ENCODE results near the gene PELI3.
A peak's percentile ranks its signal among the peaks of the same experiment; 100 is the strongest.

PELI3 gene

GRCh38 chr11:66476841-66477251, 10.1 kb downstream of the PELI3 start:
- H4K20me1 ChIP-seq (ENCODE audit: insufficient read depth, low read length) = no peaks in the 10 kb centered on the region
- H3K27me3 ChIP-seq (ENCODE audit: insufficient read depth, low read length) = no peaks in the 10 kb centered on the region
- no peaks in the 10 kb centered on the region for H3K9me3 ChIP-seq (ENCODE audit: low read length)
- H3K79me2 ChIP-seq (ENCODE audit: insufficient read depth, low read length) = no peaks in the 10 kb centered on the region
- no peaks in the 10 kb centered on the region for H3K36me3 ChIP-seq (ENCODE audit: insufficient read depth, low read length)
- no peak overlapping the region for H3K9ac ChIP-seq (ENCODE audit: low read length)
- H3F3A ChIP-seq (ENCODE audit: insufficient read depth, low read length) = no peaks in the 10 kb centered on the region
- no peak overlapping the region for H2AFZ ChIP-seq (ENCODE audit: low read length)
- peaks cover 17% of the 10 kb centered on the region for H3K4me1 ChIP-seq (ENCODE audit: insufficient read depth, low read length, severe bottlenecking)
- TF ChIP-seq EZH2 (IDR thresholded peaks at IDR 0.05; ENCODE audit: borderline replicate concordance, low read length) = no peak
- TF ChIP-seq, protein P1, sequence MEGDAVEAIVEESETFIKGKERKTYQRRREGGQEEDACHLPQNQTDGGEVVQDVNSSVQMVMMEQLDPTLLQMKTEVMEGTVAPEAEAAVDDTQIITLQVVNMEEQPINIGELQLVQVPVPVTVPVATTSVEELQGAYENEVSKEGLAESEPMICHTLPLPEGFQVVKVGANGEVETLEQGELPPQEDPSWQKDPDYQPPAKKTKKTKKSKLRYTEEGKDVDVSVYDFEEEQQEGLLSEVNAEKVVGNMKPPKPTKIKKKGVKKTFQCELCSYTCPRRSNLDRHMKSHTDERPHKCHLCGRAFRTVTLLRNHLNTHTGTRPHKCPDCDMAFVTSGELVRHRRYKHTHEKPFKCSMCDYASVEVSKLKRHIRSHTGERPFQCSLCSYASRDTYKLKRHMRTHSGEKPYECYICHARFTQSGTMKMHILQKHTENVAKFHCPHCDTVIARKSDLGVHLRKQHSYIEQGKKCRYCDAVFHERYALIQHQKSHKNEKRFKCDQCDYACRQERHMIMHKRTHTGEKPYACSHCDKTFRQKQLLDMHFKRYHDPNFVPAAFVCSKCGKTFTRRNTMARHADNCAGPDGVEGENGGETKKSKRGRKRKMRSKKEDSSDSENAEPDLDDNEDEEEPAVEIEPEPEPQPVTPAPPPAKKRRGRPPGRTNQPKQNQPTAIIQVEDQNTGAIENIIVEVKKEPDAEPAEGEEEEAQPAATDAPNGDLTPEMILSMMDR (IDR thresholded peaks at IDR 0.05; ENCODE audit: low read length) = no peak
- H3K9me2 ChIP-seq (ENCODE audit: low read depth, low read length) = no peaks in the 10 kb centered on the region
- H3K4me3 ChIP-seq (ENCODE audit: low read depth, low read length, poor library complexity, severe bottlenecking) = no peak overlapping the region
- no peak overlapping the region for H3K27ac ChIP-seq (ENCODE audit: low read depth, low read length, poor library complexity, severe bottlenecking)
- H3K4me2 ChIP-seq (ENCODE audit: low read length) = no peak overlapping the region

GRCh38 chr11:66477263-66478201, 10.8 kb downstream of the PELI3 start:
- Histone ChIP-seq H3K9ac (ENCODE audit: low read length) (no peak overlapping the region), H2AFZ (ENCODE audit: low read length) (no peak overlapping the region), H3K9me2 (ENCODE audit: low read depth, low read length) (no peaks in the 10 kb centered on the region), H3K27me3 (ENCODE audit: insufficient read depth, low read length) (no peaks in the 10 kb centered on the region), H3K27ac (ENCODE audit: low read depth, low read length, poor library complexity, severe bottlenecking) (no peak overlapping the region), H3F3A (ENCODE audit: insufficient read depth, low read length) (no peaks in the 10 kb centered on the region), H3K4me2 (ENCODE audit: low read length) (no peak overlapping the region), H4K20me1 (ENCODE audit: insufficient read depth, low read length) (no peaks in the 10 kb centered on the region), H3K79me2 (ENCODE audit: insufficient read depth, low read length) (no peaks in the 10 kb centered on the region), H3K36me3 (ENCODE audit: insufficient read depth, low read length) (0 out of 2 replicates have a peak, but pooled peaks cover under 1% of the 10 kb centered on the region), H3K4me3 (ENCODE audit: low read depth, low read length, poor library complexity, severe bottlenecking) (no peak overlapping the region), H3K4me1 (ENCODE audit: insufficient read depth, low read length, severe bottlenecking) (peaks cover 24% of the 10 kb centered on the region), H3K9me3 (ENCODE audit: low read length) (no peaks in the 10 kb centered on the region)
- no peak for TF ChIP-seq EZH2 (IDR thresholded peaks at IDR 0.05; ENCODE audit: borderline replicate concordance, low read length)
- TF ChIP-seq, protein P1 (IDR thresholded peaks at IDR 0.05; ENCODE audit: low read length) = no peak

DNA sequence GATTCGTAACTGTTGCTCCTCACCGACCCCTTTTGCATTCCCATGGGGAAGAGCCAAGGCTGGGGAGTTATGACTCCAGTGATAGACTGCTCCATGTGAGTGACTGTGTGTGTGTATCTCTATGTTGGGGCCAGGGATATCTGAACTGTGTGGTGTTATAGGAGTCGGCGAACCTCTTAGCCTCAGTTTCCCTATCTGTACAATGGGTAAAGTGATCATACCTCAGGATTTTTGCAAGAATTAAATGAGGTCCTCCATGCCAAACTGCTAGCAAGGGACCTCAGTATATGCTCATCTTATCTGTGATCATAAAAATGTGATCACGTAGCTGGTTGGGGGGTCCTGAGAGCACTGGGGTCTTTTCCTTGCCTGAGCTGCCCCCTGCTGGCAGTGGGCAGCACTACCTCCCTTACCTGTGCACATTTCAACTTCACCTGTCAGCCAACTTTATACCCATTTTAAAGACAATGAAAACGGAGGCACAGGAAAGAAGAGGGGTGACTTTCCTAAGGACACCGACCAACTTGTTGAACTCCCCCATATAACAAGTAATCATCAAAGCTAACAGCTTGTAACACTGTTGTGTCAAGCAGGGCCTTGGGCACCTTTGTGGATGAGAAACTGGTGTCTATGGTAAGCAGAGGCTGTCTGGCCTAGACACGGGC, 12.2 kb downstream of the PELI3 start:
- Histone ChIP-seq H3K27me3 (ENCODE audit: insufficient read depth, low read length) (no peaks in the 10 kb centered on the region), H3K27ac (ENCODE audit: low read depth, low read length, poor library complexity, severe bottlenecking) (peak overlapping the region; percentile 69), H3K4me1 (ENCODE audit: insufficient read depth, low read length, severe bottlenecking) (peaks cover 25% of the 10 kb centered on the region), H3K4me3 (ENCODE audit: low read depth, low read length, poor library complexity, severe bottlenecking) (peak overlapping the region; percentile 91), H3K36me3 (ENCODE audit: insufficient read depth, low read length) (peaks cover 12% of the 10 kb centered on the region; the same call in 1 of the 2 replicates), H3K79me2 (ENCODE audit: insufficient read depth, low read length) (no peaks in the 10 kb centered on the region), H4K20me1 (ENCODE audit: insufficient read depth, low read length) (no peaks in the 10 kb centered on the region), H3K4me2 (ENCODE audit: low read length) (peak overlapping the region; percentile 87), H3K9me3 (ENCODE audit: low read length) (no peaks in the 10 kb centered on the region), H3K9me2 (ENCODE audit: low read depth, low read length) (no peaks in the 10 kb centered on the region), H3F3A (ENCODE audit: insufficient read depth, low read length) (no peaks in the 10 kb centered on the region), H2AFZ (ENCODE audit: low read length) (no peak overlapping the region), H3K9ac (ENCODE audit: low read length) (peak overlapping the region; percentile 97)
- TF ChIP-seq, protein P1 (IDR thresholded peaks at IDR 0.05; ENCODE audit: low read length) = peak; percentile 98
- TF ChIP-seq EZH2 (IDR thresholded peaks at IDR 0.05; ENCODE audit: borderline replicate concordance, low read length) = no peak

Data from OCI-LY1 (cell line).